B cell (primary cell): ENCODE data around the gene SSU72.

Source experiments
- EZH2 ChIP-seq: IDR thresholded peaks from 2 replicates; pipeline ENCODE4 v1.6.1; 2012; ENCODE audit warnings: borderline replicate concordance, low read depth, mild to moderate bottlenecking, moderate library complexity, low read length; ENCODE audit not compliant: insufficient read depth, poor library complexity, severe bottlenecking
- TF ChIP-seq, protein P1 (sequence below): fragments of 200-600 bp; IDR thresholded peaks from one replicate; pipeline ENCODE4 v1.8.0; 2022; ENCODE audit warnings: antibody characterized with exemption, mild to moderate bottlenecking

DNA sequence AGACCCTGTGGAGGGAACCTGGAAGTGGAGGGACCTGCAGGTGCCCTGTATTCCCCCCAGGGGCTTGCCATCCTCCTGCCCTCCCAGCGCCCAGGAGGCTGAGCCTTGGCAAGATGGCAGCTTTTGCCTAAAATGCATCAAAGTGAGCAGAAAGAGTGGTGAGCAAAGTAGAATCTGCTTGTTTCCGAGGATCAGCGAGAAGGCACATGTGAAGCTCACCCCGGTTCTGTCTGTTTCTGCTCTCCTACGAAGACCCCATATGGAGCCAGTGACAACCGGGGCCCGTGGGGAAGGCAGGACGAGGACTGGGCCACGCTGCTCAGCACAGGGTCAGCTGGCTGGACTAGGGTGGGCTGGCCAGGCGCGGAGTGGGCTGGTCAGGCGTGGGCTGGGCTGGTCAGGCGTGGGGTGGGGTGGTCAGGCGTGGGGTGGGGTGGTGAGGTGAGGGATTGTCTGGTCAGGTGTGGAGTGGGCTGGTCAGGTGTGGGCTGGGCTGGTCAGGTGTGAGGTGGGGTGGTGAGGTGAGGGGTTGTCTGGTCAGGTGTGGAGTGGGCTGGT, 30.4 kb upstream of the SSU72 start:
- TF ChIP-seq EZH2: no peak
- TF ChIP-seq, protein P1, sequence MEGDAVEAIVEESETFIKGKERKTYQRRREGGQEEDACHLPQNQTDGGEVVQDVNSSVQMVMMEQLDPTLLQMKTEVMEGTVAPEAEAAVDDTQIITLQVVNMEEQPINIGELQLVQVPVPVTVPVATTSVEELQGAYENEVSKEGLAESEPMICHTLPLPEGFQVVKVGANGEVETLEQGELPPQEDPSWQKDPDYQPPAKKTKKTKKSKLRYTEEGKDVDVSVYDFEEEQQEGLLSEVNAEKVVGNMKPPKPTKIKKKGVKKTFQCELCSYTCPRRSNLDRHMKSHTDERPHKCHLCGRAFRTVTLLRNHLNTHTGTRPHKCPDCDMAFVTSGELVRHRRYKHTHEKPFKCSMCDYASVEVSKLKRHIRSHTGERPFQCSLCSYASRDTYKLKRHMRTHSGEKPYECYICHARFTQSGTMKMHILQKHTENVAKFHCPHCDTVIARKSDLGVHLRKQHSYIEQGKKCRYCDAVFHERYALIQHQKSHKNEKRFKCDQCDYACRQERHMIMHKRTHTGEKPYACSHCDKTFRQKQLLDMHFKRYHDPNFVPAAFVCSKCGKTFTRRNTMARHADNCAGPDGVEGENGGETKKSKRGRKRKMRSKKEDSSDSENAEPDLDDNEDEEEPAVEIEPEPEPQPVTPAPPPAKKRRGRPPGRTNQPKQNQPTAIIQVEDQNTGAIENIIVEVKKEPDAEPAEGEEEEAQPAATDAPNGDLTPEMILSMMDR: no peak
